ENCODE measurements around the gene TPH1.
A peak's percentile ranks its signal among the peaks of the same experiment; 100 is the strongest.

TPH1 gene
- 0 to 3.5 (median 1.0) reads per million in 9 experiments for total RNA-seq

DNA sequence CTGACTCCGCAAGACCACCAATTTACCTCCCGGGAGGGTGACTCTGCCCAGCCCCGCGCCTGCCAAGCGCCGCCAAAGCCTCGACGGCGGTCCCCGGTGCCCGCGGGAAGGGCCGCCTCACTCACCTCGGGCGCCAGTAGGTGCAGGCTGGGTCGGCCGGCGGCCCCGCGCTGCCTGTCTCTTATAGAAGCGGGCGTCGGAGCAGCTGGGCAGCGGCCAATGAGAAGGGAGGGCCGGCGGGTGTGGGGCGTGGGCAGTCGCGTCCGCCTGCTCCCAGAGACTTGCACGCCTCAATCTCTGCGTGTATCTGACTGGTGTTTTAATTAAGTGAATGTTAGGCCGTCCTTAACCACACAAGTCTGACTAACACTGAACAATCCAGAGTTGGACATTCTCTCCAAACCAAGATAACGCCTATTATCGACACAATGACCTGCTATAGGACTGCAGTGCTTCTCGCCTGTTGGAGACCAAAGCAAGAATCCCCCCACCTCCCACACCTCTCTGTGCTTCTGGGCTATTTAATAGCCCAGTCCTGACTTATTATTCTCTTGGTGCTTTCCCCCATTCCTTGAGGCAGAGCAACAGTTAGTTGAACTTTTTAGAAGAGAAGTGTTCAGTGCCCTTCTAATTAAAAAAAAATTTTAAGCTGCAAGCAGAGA, at the start of gene TPH1:
TPH1 (minus strand) TSS at position 154 of the 662 bp plus-strand sequence. CDS start 5,507 bp downstream, outside the sequence.
- no peaks in the 10 kb centered on the region for H3K4me1 Mint-ChIP-seq (ENCODE audit: low read depth in 2 of 2)
- H3K4me3 Mint-ChIP-seq: no peak within 1 kb of the TSS
- H3K27me3 Mint-ChIP-seq: peaks cover 33 to 55% of the 10 kb centered on the region in 2 donors
- H3K36me3 Mint-ChIP-seq (ENCODE audit: insufficient read depth): peaks cover 2% of the 10 kb centered on the region
- H3K9me3 Mint-ChIP-seq: no peaks in the 10 kb centered on the region
- DNase-seq (no peak), ATAC-seq (replicated peaks) (no peak)
- H3K27ac Mint-ChIP-seq: no peak within 1 kb of the TSS

DNA sequence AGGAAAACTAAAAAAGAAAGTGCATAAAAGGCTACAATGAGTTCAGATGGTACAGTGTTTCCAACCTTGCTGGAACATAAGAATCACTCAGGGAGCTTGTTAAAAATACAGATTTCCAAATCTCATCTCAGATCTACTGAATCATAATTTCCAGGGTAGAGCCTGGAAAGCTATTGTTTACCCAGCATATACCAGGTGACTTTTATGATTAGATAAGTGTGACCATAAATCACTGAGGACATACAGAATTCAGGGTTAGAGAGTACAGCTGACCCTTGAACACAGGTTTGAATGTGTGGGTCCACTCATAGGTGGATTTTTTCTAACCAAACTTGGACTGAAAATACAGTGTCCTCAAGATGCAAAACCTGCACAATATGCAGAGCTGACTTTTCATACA, 47.9 kb upstream of the TPH1 start:
- peaks cover 5% of the 10 kb centered on the region in 2 donors for H3K4me1 Mint-ChIP-seq (ENCODE audit: low read depth in 2 of 2)
- H3K27ac Mint-ChIP-seq: no peak overlapping the region
- ATAC-seq (replicated peaks) (no peak), DNase-seq (no peak)
- no peaks in the 10 kb centered on the region for H3K27me3 Mint-ChIP-seq
- H3K9me3 Mint-ChIP-seq: no peaks in the 10 kb centered on the region
- peaks cover 43% of the 10 kb centered on the region for H3K36me3 Mint-ChIP-seq (ENCODE audit: insufficient read depth)
- no peak overlapping the region for H3K4me3 Mint-ChIP-seq

DNA sequence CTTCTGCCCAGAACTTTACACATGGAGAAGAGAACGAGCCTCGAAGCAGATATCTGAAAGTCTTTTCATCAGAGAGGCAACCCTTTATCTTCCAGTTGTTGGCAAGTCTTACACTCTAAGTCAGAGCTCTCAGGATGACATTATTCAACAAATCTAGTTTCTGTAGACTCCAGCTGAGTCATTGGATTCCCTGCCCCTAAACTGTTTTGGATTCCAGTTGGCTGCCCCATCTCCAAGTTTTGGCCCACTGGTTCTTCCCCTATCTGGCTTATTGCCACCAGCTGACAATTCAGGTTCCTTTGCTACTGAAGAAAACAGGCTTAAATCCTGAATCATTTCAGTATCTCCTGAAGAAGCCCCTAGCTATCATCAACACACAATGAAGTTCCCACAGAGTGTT, 45.7 kb upstream of the TPH1 start:
- Mint-ChIP-seq H3K27me3 (no peaks in the 10 kb centered on the region), H3K4me3 (no peak overlapping the region), H3K36me3 (ENCODE audit: insufficient read depth) (peaks cover 55% of the 10 kb centered on the region), H3K9me3 (no peaks in the 10 kb centered on the region), H3K27ac (no peak overlapping the region), H3K4me1 (ENCODE audit: low read depth in 2 of 2) (peaks cover 3 to 5% of the 10 kb centered on the region in 2 donors)
- no peak for DNase-seq
- ATAC-seq (replicated peaks): no peak

DNA sequence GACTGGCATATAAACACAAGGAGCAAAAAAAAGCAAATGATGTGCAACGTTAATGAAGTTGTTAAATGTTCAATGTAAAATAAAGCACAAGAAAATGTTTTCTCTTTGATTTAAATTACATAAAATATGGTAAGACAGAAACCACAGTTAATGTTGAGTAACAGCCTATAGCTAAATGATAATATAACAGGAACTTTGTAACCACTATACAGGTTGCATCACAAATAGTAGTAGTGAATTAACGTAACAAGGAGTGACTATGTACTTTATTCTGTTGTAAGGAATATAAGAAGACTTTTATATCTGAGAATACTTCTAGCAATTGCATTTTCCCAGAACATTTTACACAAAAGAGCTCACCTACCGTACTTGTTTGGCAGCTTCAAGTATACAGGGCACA, 42.9 kb upstream of the TPH1 start:
- H3K27me3 Mint-ChIP-seq: no peaks in the 10 kb centered on the region
- H3K4me1 Mint-ChIP-seq (ENCODE audit: low read depth in 2 of 2): peaks cover 2 to 3% of the 10 kb centered on the region in 2 donors
- no peak for DNase-seq
- H3K9me3 Mint-ChIP-seq: no peaks in the 10 kb centered on the region
- H3K36me3 Mint-ChIP-seq (ENCODE audit: insufficient read depth): peaks cover 71% of the 10 kb centered on the region
- H3K4me3 Mint-ChIP-seq: no peak overlapping the region
- ATAC-seq (replicated peaks): no peak
- H3K27ac Mint-ChIP-seq: no peak overlapping the region

DNA sequence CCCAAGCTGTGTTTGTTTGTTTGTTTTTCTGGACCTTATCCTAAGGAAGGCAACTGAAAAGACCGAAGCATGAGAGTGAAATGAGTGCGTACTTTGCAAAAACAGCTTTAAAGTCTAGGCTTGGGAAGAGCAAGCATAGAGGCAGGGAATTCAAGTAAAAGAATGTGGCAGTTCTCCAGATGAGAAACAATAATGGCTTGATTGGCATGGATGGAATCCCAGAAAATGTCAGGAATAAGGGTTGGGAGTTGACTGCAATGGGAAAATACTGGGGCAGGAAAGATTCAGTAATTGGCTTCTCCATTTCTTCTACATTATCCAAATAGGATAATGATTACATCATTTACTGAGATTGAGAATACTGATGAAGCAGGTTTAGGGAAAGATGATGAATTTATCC, 42.3 kb upstream of the TPH1 start:
- DNase-seq (no peak), ATAC-seq (replicated peaks) (no peak)
- no peak overlapping the region for H3K4me3 Mint-ChIP-seq
- H3K4me1 Mint-ChIP-seq (ENCODE audit: low read depth in 2 of 2): peaks cover 2 to 3% of the 10 kb centered on the region in 2 donors
- no peaks in the 10 kb centered on the region for H3K9me3 Mint-ChIP-seq
- H3K27ac Mint-ChIP-seq: peak overlapping the region in 1 of 2 donors; percentile 41
- peaks cover 72% of the 10 kb centered on the region for H3K36me3 Mint-ChIP-seq (ENCODE audit: insufficient read depth)
- no peaks in the 10 kb centered on the region for H3K27me3 Mint-ChIP-seq

DNA sequence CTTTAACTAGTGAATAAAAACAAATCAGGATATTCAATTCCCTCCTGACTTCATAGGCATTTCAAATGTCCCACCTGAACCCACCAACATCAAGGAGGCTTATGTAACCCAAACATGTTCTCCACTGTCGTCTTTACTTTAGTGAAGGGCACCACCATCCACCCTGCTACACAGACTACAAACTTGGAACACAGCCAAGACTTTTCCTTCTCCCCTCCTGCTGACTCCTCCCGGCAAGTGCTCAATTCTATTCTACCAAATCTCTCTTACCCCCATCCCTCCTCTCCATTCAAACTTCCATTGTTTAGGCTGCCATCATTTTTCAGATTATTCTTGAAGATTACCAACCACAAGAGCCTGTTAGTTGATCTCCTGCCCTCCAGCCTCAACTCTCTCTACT, 35.5 kb upstream of the TPH1 start:
- Mint-ChIP-seq H3K4me3 (no peak overlapping the region), H3K9me3 (no peaks in the 10 kb centered on the region), H3K4me1 (ENCODE audit: low read depth in 2 of 2) (no peaks in the 10 kb centered on the region), H3K27ac (no peak overlapping the region), H3K36me3 (ENCODE audit: insufficient read depth) (peaks cover 59% of the 10 kb centered on the region), H3K27me3 (no peaks in the 10 kb centered on the region)
- ATAC-seq (replicated peaks) (no peak), DNase-seq (no peak)

DNA sequence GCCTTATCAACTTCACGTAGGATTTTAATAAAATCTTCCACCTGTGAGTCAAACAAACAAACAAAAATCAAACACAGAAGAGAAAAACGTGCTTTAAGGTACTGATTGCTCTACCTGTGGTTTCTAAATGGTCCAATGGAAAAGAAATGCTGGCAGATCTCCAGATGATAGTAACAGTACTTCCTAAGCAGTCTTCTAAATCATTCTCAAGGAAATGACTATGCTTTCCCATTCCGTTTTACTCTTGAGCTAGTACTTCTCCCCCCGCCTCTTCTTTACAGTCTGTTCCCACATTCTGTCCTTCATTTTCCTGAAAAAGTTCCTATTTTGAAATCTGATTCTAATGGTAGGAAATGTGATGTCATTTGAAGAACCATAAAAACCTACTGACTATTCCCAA, 34.4 kb upstream of the TPH1 start:
- ATAC-seq (replicated peaks): no peak
- Mint-ChIP-seq H3K4me1 (ENCODE audit: low read depth in 2 of 2) (no peaks in the 10 kb centered on the region), H3K9me3 (no peaks in the 10 kb centered on the region), H3K27ac (peak overlapping the region in 1 of 2 donors; percentile 2), H3K4me3 (no peak overlapping the region), H3K27me3 (no peaks in the 10 kb centered on the region), H3K36me3 (ENCODE audit: insufficient read depth) (peaks cover 48% of the 10 kb centered on the region)
- no peak for DNase-seq

DNA sequence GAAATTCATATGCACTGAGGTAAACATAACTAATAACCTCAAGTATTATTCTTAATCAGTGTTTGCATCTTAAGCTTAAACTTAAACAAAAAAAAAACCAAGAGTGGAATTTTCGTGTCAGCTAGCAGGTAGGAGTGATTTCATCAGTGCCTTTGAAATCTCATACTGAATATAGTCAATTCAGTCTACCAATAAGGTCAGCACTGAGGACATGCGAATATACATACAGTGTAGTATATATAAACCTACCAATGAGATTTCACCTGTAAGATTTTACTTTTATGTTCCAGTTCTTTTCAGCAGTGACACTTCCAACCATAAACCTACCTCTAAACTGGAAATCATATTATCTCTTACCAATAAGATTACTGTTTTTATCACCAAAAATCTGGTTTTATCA, 32.8 kb upstream of the TPH1 start:
- no peaks in the 10 kb centered on the region for H3K9me3 Mint-ChIP-seq
- no peak overlapping the region for H3K4me3 Mint-ChIP-seq
- H3K4me1 Mint-ChIP-seq (ENCODE audit: low read depth in 2 of 2): no peaks in the 10 kb centered on the region
- no peaks in the 10 kb centered on the region for H3K27me3 Mint-ChIP-seq
- no peak overlapping the region for H3K27ac Mint-ChIP-seq
- DNase-seq (no peak), ATAC-seq (replicated peaks) (no peak)
- H3K36me3 Mint-ChIP-seq (ENCODE audit: insufficient read depth): peaks cover 36% of the 10 kb centered on the region

DNA sequence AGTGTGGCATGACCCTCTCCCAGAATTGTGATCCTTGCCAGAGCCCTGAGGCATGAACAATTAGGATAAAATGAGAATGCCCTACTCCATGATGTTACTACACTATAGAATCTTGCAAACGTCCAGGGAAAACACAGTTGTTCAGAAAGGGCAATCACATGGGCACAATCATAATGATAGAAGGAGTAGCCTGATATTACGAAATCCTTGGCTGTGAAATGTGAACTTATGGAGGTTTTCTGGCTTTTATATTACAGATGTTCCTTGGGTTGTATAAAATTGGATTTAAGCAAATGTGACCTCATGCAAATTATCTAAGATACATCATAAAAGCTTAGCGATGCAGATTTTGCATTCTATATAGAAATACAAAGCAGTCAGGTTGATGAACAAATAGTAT, 29.4 kb upstream of the TPH1 start:
- Mint-ChIP-seq H3K36me3 (ENCODE audit: insufficient read depth) (peaks cover 21% of the 10 kb centered on the region), H3K27ac (no peak overlapping the region), H3K4me3 (no peak overlapping the region), H3K9me3 (no peaks in the 10 kb centered on the region), H3K4me1 (ENCODE audit: low read depth in 2 of 2) (no peaks in the 10 kb centered on the region), H3K27me3 (no peaks in the 10 kb centered on the region)
- ATAC-seq (replicated peaks): no peak
- DNase-seq: no peak

DNA sequence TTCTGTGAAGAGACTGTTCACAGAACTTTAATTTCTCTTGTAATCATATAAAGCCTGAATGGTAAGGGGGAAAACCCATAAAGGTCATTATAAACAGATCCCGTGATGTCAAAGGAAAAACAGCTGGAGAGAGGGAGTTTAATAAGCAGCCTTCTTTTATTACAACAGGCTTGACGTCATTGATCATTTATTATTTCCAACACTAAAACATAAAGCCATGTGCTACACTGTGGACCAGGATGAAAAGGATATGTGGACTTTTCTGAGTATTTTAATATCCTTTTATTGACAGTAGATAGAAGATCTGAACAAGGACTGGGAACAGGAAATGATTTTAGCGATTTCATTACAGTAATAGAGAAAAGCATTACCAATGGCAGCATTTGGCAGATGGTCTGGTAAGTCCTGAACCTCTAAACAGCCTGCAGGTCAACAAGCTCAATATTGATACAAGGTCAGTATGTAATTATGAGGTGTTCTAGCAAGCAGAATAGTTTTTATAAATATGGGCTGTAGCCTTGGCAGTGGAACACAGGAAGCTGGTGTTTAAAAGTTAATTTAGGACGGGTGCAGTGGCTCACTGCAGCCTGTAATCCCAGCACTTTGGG, 25.1 kb upstream of the TPH1 start:
- H3K9me3 Mint-ChIP-seq: no peaks in the 10 kb centered on the region
- DNase-seq: no peak
- peaks cover 4% of the 10 kb centered on the region for H3K36me3 Mint-ChIP-seq (ENCODE audit: insufficient read depth)
- no peaks in the 10 kb centered on the region for H3K27me3 Mint-ChIP-seq
- peak overlapping the region in 1 of 2 donors; percentile 52 for H3K27ac Mint-ChIP-seq
- H3K4me1 Mint-ChIP-seq (ENCODE audit: low read depth in 2 of 2): no peaks in the 10 kb centered on the region
- ATAC-seq (replicated peaks): no peak
- no peak overlapping the region for H3K4me3 Mint-ChIP-seq

DNA sequence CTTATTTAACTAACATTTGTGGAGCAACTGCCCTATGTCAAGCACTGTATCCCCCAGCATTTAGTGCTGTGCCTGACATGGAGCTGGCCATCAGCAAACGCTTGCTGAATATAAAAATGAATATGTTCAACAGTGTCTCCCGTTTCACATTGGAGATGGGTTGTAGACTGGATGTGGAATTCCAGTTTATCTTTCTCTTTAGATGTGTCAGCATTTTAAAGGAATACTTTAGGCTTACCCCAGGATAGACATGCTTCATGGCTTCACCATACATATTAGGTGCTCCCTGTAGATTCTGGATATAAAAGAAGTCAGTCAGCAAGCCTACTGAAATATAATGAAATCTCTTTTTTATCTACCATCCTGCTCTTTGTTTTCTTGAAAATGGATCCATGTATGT, 21.3 kb upstream of the TPH1 start:
- Mint-ChIP-seq H3K4me1 (ENCODE audit: low read depth in 2 of 2) (no peaks in the 10 kb centered on the region), H3K36me3 (ENCODE audit: insufficient read depth) (peaks cover 6% of the 10 kb centered on the region), H3K27ac (no peak overlapping the region), H3K27me3 (no peaks in the 10 kb centered on the region), H3K4me3 (no peak overlapping the region), H3K9me3 (no peaks in the 10 kb centered on the region)
- DNase-seq (no peak), ATAC-seq (replicated peaks) (no peak)

DNA sequence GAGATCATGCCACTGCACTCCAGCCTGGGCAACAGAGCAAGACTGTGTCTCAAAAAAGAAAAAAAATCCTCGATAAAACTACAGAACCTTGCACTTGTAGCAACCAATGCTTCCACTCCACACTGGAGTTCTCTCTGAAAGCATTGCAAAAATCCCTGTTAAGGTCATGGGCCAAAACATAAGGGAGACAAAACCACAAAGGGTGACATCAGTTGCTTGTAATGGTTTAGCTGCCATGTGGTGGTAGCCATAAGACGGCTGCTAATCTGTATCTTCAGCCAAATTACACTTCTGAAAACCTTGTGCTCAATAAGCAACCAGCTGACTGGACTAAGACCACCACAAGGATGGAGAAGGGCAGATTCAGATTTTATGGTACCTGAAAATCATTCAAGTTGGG, 20.6 kb upstream of the TPH1 start:
- DNase-seq (no peak), ATAC-seq (replicated peaks) (no peak)
- Mint-ChIP-seq H3K9me3 (no peaks in the 10 kb centered on the region), H3K4me1 (ENCODE audit: low read depth in 2 of 2) (no peaks in the 10 kb centered on the region), H3K27ac (no peak overlapping the region), H3K27me3 (no peaks in the 10 kb centered on the region), H3K36me3 (ENCODE audit: insufficient read depth) (peaks cover 5% of the 10 kb centered on the region), H3K4me3 (no peak overlapping the region)

DNA sequence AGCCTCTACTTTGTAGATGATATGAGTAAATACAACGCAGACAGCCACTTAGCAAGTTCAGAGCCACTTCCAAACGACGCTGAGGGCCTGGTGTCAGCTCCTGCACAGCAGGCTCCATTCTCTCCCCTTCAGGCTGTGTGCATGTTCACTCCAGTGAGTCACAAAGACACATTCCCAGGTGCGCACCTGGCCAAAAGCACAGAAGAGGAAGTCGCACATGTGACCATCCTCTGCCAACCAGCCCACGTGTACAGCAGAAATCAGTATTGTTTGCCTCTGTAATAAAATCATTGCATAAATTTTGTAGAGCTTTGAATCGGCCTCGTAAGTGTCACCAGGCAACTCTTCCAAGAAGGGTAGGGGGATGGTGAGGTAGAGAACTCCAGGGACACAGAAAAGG, 19.5 kb upstream of the TPH1 start:
- DNase-seq: no peak
- no peaks in the 10 kb centered on the region for H3K27me3 Mint-ChIP-seq
- no peaks in the 10 kb centered on the region for H3K9me3 Mint-ChIP-seq

DNA sequence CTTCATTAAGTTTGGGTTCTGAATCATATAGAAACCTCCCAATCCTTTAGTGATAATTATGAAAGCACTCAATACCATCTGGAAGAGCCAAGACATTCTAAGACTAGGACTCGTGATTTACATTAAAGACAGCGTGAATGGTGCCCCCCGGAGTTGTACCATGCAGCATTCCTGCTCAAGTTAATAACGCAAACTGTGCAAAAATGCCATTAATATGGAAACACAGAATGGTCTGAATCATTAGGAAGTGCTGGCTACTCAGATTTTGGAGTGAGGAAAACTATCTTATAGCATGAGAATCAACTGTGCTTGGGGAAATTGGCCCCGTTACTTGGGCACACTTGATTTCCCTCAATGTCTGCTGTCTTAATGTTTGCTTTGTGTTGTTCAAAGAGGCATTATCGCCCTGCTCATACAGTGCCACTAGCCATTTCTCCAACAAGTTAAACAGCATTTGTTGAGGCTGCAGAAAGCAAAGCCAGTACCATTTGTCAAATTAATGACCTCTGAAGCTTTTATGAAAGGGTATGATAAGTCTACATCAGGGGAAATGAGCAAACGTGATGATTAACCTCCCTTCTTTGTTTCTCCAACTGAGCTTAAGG, 18.5 kb upstream of the TPH1 start:
- Mint-ChIP-seq H3K27me3 (no peaks in the 10 kb centered on the region), H3K9me3 (no peaks in the 10 kb centered on the region), H3K36me3 (ENCODE audit: insufficient read depth) (peaks cover 4% of the 10 kb centered on the region), H3K4me1 (ENCODE audit: low read depth in 2 of 2) (no peaks in the 10 kb centered on the region), H3K4me3 (no peak overlapping the region), H3K27ac (no peak overlapping the region)
- ATAC-seq (replicated peaks) (no peak), DNase-seq (no peak)

More for the DNA sequence above, 19.5 kb upstream of the TPH1 start:
- ATAC-seq (replicated peaks): no peak
- peaks cover 4% of the 10 kb centered on the region for H3K36me3 Mint-ChIP-seq (ENCODE audit: insufficient read depth)
- H3K27ac Mint-ChIP-seq: no peak overlapping the region
- no peak overlapping the region for H3K4me3 Mint-ChIP-seq
- no peaks in the 10 kb centered on the region for H3K4me1 Mint-ChIP-seq (ENCODE audit: low read depth in 2 of 2)

Data from effector memory CD8-positive, alpha-beta T cell (primary cell).